Loucy (cell line): Measurements from ENCODE around the gene VWA7.

Experiments used
- H2AFZ ChIP-seq: fragments of 200-600 bp; sonication (generic); 2 replicates; pipeline ENCODE4 v1.6.0; 2016; ENCODE audit warnings: antibody characterized with exemption, mild to moderate bottlenecking, low read length, moderate library complexity
- H3F3A ChIP-seq: fragments of 200-600 bp; 2 replicates; pipeline ENCODE4 v1.6.0; 2016; ENCODE audit warnings: antibody characterized with exemption, low read depth, mild to moderate bottlenecking
- H3K27me3 ChIP-seq: fragments of 200-600 bp; sonication (generic); 2 replicates; pipeline ENCODE4 v1.6.1; 2014; ENCODE audit warnings: low read length, mild to moderate bottlenecking; ENCODE audit not compliant: insufficient read depth, poor library complexity, severe bottlenecking
- H3K36me3 ChIP-seq: fragments of 200-600 bp; sonication (generic); 2 replicates; pipeline ENCODE4 v1.6.1; 2016; ENCODE audit warnings: low read length; ENCODE audit not compliant: insufficient read depth
- H3K4me1 ChIP-seq: fragments of 200-600 bp; sonication (generic); 2 replicates; pipeline ENCODE4 v1.5.1; 2014; ENCODE audit warnings: low read length, mild to moderate bottlenecking; ENCODE audit not compliant: insufficient read depth, poor library complexity, severe bottlenecking
- H3K4me2 ChIP-seq: fragments of 200-600 bp; sonication (generic); 2 replicates; pipeline ENCODE4 v1.6.0; 2014; ENCODE audit warnings: antibody characterized with exemption, low read length, low read depth, mild to moderate bottlenecking; ENCODE audit not compliant: poor library complexity, severe bottlenecking
- H3K4me3 ChIP-seq: fragments of 200-600 bp; sonication (generic); 2 replicates; pipeline ENCODE4 v1.5.1; 2014; ENCODE audit warnings: low read length, mild to moderate bottlenecking, mixed read lengths; ENCODE audit not compliant: poor library complexity, severe bottlenecking
- H3K79me2 ChIP-seq: fragments of 200-600 bp; sonication (generic); 2 replicates; pipeline ENCODE4 v1.6.1; 2014; ENCODE audit warnings: low read length; ENCODE audit not compliant: insufficient read depth
- H3K9ac ChIP-seq: fragments of 200-600 bp; sonication (generic); 2 replicates; pipeline ENCODE4 v1.6.0; 2014; ENCODE audit warnings: mild to moderate bottlenecking, low read depth, low read length, moderate library complexity; ENCODE audit not compliant: poor library complexity, severe bottlenecking
- H3K9me2 ChIP-seq: fragments of 200-600 bp; sonication (generic); replicated peaks from 2 replicates; pipeline ENCODE4 v1.6.1; 2016; ENCODE audit warnings: low read depth, low read length, mixed read lengths
- H3K9me3 ChIP-seq: fragments of 200-600 bp; sonication (generic); 2 replicates; pipeline ENCODE4 v1.6.1; 2014; ENCODE audit warnings: mild to moderate bottlenecking, antibody characterized with exemption, low read length, low read depth; ENCODE audit not compliant: insufficient read depth
- H4K20me1 ChIP-seq: fragments of 200-600 bp; sonication (generic); 2 replicates; pipeline ENCODE4 v1.6.0; 2014; ENCODE audit warnings: antibody characterized with exemption, low read length, mild to moderate bottlenecking; ENCODE audit not compliant: insufficient read depth, poor library complexity, severe bottlenecking
- EZH2phosphoT487 ChIP-seq: fragments of 200-600 bp; IDR thresholded peaks from 2 replicates; pipeline ENCODE4 v1.6.1; 2018; ENCODE audit warnings: antibody characterized with exemption, mild to moderate bottlenecking, moderate library complexity, borderline replicate concordance
- TF ChIP-seq, protein P1 (sequence below): fragments of 200-600 bp; sonication (generic); conservative IDR thresholded peaks from 2 replicates; pipeline ENCODE4 v1.5.1; 2014; ENCODE audit warnings: mild to moderate bottlenecking, antibody characterized with exemption, low read length

Gene VWA7

DNA sequence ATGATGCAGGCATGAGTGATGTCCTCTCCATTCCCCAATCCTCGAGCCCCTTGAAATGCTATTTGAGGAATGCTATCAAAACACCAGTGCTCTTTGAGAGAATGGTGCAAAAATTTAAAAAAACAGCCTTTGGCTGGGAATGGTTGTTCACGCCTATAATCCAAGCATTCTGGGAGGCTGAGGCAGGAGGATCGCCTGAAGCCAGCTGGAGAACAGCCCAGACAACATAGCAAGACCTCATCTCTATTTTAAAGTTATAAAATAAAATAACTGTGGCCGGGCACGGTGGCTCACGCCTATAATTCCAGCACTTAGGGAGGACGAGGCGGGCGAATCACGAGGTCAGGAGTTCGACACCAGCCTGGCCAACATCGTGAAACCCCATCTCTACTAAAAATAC is 22.7 kb upstream of the VWA7 start:
- H2AFZ ChIP-seq: no peak overlapping the region
- no peaks in the 10 kb centered on the region for H3K9me2 ChIP-seq
- no peaks in the 10 kb centered on the region for H3K36me3 ChIP-seq
- H3K9me3 ChIP-seq: no peaks in the 10 kb centered on the region
- H3K27me3 ChIP-seq: peaks cover 7% of the 10 kb centered on the region
- H3K79me2 ChIP-seq: peaks cover 50% of the 10 kb centered on the region
- H3K4me3 ChIP-seq: no peak overlapping the region
- TF ChIP-seq, protein P1, sequence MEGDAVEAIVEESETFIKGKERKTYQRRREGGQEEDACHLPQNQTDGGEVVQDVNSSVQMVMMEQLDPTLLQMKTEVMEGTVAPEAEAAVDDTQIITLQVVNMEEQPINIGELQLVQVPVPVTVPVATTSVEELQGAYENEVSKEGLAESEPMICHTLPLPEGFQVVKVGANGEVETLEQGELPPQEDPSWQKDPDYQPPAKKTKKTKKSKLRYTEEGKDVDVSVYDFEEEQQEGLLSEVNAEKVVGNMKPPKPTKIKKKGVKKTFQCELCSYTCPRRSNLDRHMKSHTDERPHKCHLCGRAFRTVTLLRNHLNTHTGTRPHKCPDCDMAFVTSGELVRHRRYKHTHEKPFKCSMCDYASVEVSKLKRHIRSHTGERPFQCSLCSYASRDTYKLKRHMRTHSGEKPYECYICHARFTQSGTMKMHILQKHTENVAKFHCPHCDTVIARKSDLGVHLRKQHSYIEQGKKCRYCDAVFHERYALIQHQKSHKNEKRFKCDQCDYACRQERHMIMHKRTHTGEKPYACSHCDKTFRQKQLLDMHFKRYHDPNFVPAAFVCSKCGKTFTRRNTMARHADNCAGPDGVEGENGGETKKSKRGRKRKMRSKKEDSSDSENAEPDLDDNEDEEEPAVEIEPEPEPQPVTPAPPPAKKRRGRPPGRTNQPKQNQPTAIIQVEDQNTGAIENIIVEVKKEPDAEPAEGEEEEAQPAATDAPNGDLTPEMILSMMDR: no peak
- TF ChIP-seq EZH2phosphoT487: no peak
- H3K4me2 ChIP-seq: no peak overlapping the region
- peaks cover 9% of the 10 kb centered on the region; the same call in 1 of the 2 replicates for H3F3A ChIP-seq
- peaks cover 29% of the 10 kb centered on the region for H3K4me1 ChIP-seq
- peak overlapping the region; percentile 12 for H3K9ac ChIP-seq
- peaks cover under 1% of the 10 kb centered on the region for H4K20me1 ChIP-seq

DNA sequence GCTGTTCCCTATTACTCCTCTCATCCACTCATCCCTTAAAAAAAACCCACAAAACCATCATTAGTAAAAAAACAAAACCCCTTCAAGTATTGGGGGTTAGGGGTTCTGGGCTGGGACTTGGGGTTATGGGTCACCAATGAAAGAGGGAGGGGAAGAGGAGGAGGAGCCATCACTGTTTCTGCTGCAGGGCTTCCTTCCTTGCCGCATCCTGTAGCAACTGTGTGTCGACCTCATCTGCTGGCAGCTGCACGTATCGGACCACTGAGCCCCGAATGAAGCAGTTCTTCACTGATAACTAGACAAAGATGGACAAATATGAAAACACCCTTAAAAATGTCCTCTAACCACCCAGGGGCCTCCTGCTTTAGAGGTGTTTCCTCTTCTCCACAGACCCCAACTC is 20.5 kb upstream of the VWA7 start:
- Histone ChIP-seq H3K27me3 (peaks cover 7% of the 10 kb centered on the region), H3K4me1 (peaks cover 42% of the 10 kb centered on the region), H3K4me2 (peak overlapping the region; percentile 66), H3K79me2 (peaks cover 53% of the 10 kb centered on the region), H3K9ac (peak overlapping the region; percentile 65), H3K9me3 (no peaks in the 10 kb centered on the region), H3K9me2 (no peaks in the 10 kb centered on the region), H2AFZ (no peak overlapping the region), H3K4me3 (peak overlapping the region; percentile 64), H3K36me3 (no peaks in the 10 kb centered on the region), H4K20me1 (peaks cover 19% of the 10 kb centered on the region), H3F3A (peaks cover 9% of the 10 kb centered on the region; the same call in 1 of the 2 replicates)
- TF ChIP-seq, protein P1: no peak
- no peak for TF ChIP-seq EZH2phosphoT487

DNA sequence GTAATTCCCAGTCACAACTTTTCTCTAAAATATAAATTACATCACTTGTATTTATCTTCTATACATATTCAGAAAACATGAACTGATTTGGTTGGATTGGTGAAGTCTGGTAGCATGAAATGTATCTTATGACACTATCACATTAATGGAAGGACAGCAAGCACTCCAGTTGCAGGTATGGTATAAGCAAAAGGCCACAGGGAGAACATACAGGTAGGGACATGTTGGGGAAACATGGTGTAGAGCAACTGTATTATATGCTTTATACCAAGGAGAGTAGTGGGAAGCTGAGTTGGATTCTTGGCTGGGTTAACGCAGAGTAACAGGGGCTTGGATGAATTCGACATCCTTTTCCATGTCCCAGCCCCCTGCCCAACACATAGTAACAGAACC is 19.9 kb upstream of the VWA7 start:
- peaks cover 42% of the 10 kb centered on the region for H3K4me1 ChIP-seq
- H3F3A ChIP-seq: peaks cover 9% of the 10 kb centered on the region; the same call in 1 of the 2 replicates
- peaks cover 55% of the 10 kb centered on the region for H3K79me2 ChIP-seq
- H3K9me3 ChIP-seq: no peaks in the 10 kb centered on the region
- H3K4me3 ChIP-seq: peak overlapping the region; percentile 64
- no peak for TF ChIP-seq EZH2phosphoT487
- TF ChIP-seq, protein P1: no peak
- no peak overlapping the region for H2AFZ ChIP-seq
- peaks cover 19% of the 10 kb centered on the region for H4K20me1 ChIP-seq
- no peaks in the 10 kb centered on the region for H3K36me3 ChIP-seq
- H3K9ac ChIP-seq: peak overlapping the region; percentile 65
- H3K9me2 ChIP-seq: no peaks in the 10 kb centered on the region
- peak overlapping the region; percentile 66 for H3K4me2 ChIP-seq
- peaks cover 7% of the 10 kb centered on the region for H3K27me3 ChIP-seq
